Panc1 (cell line): ENCODE measurements around the gene MRTFA. TPM values are rescaled to one million over a fixed set of nuclear protein-coding genes. Genes with fewer than 3 reads are reported as not detected.

Experiments
- ATAC-seq: fragments of 200-7000 bp; cut with Tn5 transposase; 2 replicates; pipeline ENCODE4 v1.9.1; 2020; ENCODE audit warnings: mild to moderate bottlenecking, moderate library complexity
- BruUV-seq: library from RNA; stranded (reverse); fragments of 400-500 nt; replicated peaks from 2 replicates; lab custom pipeline; 2021; lab: Mats Ljungman, UMichigan
- CTCF ChIA-PET: fragments of 300-600 bp; sonication (Branson Sonifier 250); formaldehyde crosslinking; loops from one replicate; lab custom pipeline; 2022; ENCODE audit warnings: antibody characterized with exemption; lab: Charles Lee
- POLR2A ChIA-PET: fragments of 300-600 bp; sonication (Branson Sonifier 250); formaldehyde crosslinking; loops from one replicate; lab custom pipeline; 2022; ENCODE audit warnings: antibody characterized with exemption; lab: Charles Lee
- DNase-seq: peaks from one replicate; pipeline ENCODE4 v3.0.0-alpha.2; 2010; ENCODE audit warnings: low read depth, low spot score
- H3K27ac ChIP-seq: 2 replicates; pipeline ENCODE4 v1.5.1; 2011; ENCODE audit warnings: mild to moderate bottlenecking, low read length, inconsistent platforms
- H3K27me3 ChIP-seq: fragments of 200-500 bp; sonication (Bioruptor generic); 2 replicates; pipeline ENCODE4 v1.6.0; 2014; ENCODE audit warnings: low read length, inconsistent platforms; ENCODE audit not compliant: control insufficient read depth, insufficient read depth
- H3K36me3 ChIP-seq: fragments of 200-500 bp; sonication (Bioruptor generic); 2 replicates; pipeline ENCODE4 v1.5.1; 2014; ENCODE audit warnings: inconsistent platforms, mild to moderate bottlenecking, low read length, moderate library complexity; ENCODE audit not compliant: control insufficient read depth, insufficient read depth
- H3K4me1 ChIP-seq: 2 replicates; pipeline ENCODE4 v1.5.1; 2011; ENCODE audit warnings: inconsistent platforms, mild to moderate bottlenecking, low read length, moderate library complexity; ENCODE audit not compliant: control insufficient read depth, insufficient read depth
- H3K4me3 ChIP-seq, 2 experiments: 2 replicates each; pipeline ENCODE4 v1.5.1; 2011 to 2012; ENCODE audit warnings: low read depth in 2 of 2, low read length in 2 of 2, mild to moderate bottlenecking in 2 of 2, inconsistent platforms in 1 of 2, moderate library complexity in 1 of 2
- H3K9me3 ChIP-seq: fragments of 200-500 bp; sonication (Bioruptor generic); 2 replicates; pipeline ENCODE4 v1.5.1; 2014; ENCODE audit warnings: low read depth, mild to moderate bottlenecking, inconsistent platforms, low read length, moderate library complexity; ENCODE audit not compliant: control insufficient read depth, insufficient read depth
- CTCF ChIP-seq: fragments of 450-650 bp; IDR thresholded peaks from 2 replicates; pipeline ENCODE4 v1.5.1; 2017; ENCODE audit warnings: mild to moderate bottlenecking
- POLR2AphosphoS5 ChIP-seq: IDR thresholded peaks from 2 replicates; pipeline ENCODE4 v1.6.1; 2012; ENCODE audit warnings: mild to moderate bottlenecking, low read depth, low read length, moderate library complexity
- REST ChIP-seq, 2 experiments: IDR thresholded peaks; 2 replicates each; pipeline ENCODE4 v1.6.1; 2011 to 2012; ENCODE audit warnings: low read depth in 2 of 2, control low read depth in 1 of 2, low read length in 1 of 2, mild to moderate bottlenecking in 1 of 2, moderate library complexity in 1 of 2; ENCODE audit not compliant: insufficient read depth in 1 of 2
- SIN3A ChIP-seq: IDR thresholded peaks from 2 replicates; pipeline ENCODE4 v1.6.1; 2012; ENCODE audit warnings: low read depth, mild to moderate bottlenecking, low read length, moderate library complexity, borderline replicate concordance; ENCODE audit not compliant: insufficient read depth
- TCF7L2 ChIP-seq: IDR thresholded peaks from 2 replicates; pipeline ENCODE4 v1.6.1; 2011; ENCODE audit warnings: mild to moderate bottlenecking, low read depth, low read length, inconsistent platforms
- in situ Hi-C: cut with HindIII; loops from 2 replicates; pipeline ENCODE4 v1.10.0; 2016; ENCODE audit warnings: low sequenced_read_pairs, low pct_unique_long_range_greater_than_20kb
- intact Hi-C: fragments of 100-400 bp; cut with micrococcal nuclease; formaldehyde crosslinking; loops from one replicate; pipeline ENCODE4 v1.10.0; 2022; ENCODE audit not compliant: unreplicated experiment
- total RNA-seq: library from RNA; stranded (reverse); gene quantifications from one replicate; pipeline ENCODE4 v1.2.1, GENCODE V29; 2021; ENCODE audit not compliant: unreplicated experiment

Gene MRTFA
- total RNA-seq, 1 experiment from 2014 or later = 62.1 TPM

GRCh38 chr22:40414311-40414710 is 222.2 kb downstream of the MRTFA start:
- DNase-seq = no peak
- in situ Hi-C loops (no loop called here), intact Hi-C loops (no loop called here)
- no peaks in the 10 kb centered on the region for H3K27me3 ChIP-seq
- BruUV-seq = no TSS peak
- no peaks in the 10 kb centered on the region; the same call in 1 of the 2 replicates for H3K36me3 ChIP-seq
- TF ChIP-seq CTCF (no peak), REST (IDR thresholded peaks at IDR 0.05; ENCODE audit: insufficient read depth in 1 of 2, low read depth in 2 of 2, low read length in 1 of 2) (no peak), POLR2AphosphoS5 (no peak), SIN3A (no peak), TCF7L2 (no peak)
- ATAC-seq = no peak
- ChIA-PET CTCF (no interaction called here), POLR2A (no interaction called here)
- no peak overlapping the region for H3K4me3 ChIP-seq
- H3K4me1 ChIP-seq = no peaks in the 10 kb centered on the region
- no peaks in the 10 kb centered on the region for H3K9me3 ChIP-seq
- no peak overlapping the region for H3K27ac ChIP-seq

- H3K4me3 ChIP-seq = no peak overlapping the region
- no peaks in the 10 kb centered on the region for H3K4me1 ChIP-seq
- DNase-seq = no peak
- no peak for ATAC-seq
- intact Hi-C loops (no loop called here), in situ Hi-C loops (no loop called here)
- H3K27me3 ChIP-seq = no peaks in the 10 kb centered on the region
- no peaks in the 10 kb centered on the region; the same call in 1 of the 2 replicates for H3K36me3 ChIP-seq
- ChIA-PET POLR2A (no interaction called here), CTCF (no interaction called here)
- no peak for TF ChIP-seq TCF7L2
- no peak for TF ChIP-seq REST (IDR thresholded peaks at IDR 0.05; ENCODE audit: insufficient read depth in 1 of 2, low read depth in 2 of 2, low read length in 1 of 2)
- no peak for TF ChIP-seq SIN3A
- TF ChIP-seq POLR2AphosphoS5 = no peak
- TF ChIP-seq CTCF = no peak
- no peaks in the 10 kb centered on the region for H3K9me3 ChIP-seq
- BruUV-seq = no TSS peak
- no peak overlapping the region for H3K27ac ChIP-seq
These were observed 222.6 kb downstream of the MRTFA start for GRCh38 chr22:40413873-40414272.
